Mucosa of stomach (tissue), 1 donor: ENCODE measurements around the gene PLCL2.

Experiments
- H3K27me3 ChIP-seq: one replicate; pipeline ENCODE4 v1.7.0; 2013; ENCODE audit warnings: mild to moderate bottlenecking, low read length; ENCODE audit not compliant: control insufficient read depth, insufficient read depth
- H3K36me3 ChIP-seq: one replicate; pipeline ENCODE4 v1.7.0; 2013; ENCODE audit warnings: low read length; ENCODE audit not compliant: control insufficient read depth, insufficient read depth
- H3K4me1 ChIP-seq: one replicate; pipeline ENCODE4 v1.7.0; 2013; ENCODE audit warnings: mild to moderate bottlenecking, low read length; ENCODE audit not compliant: control insufficient read depth, insufficient read depth
- H3K4me3 ChIP-seq: one replicate; pipeline ENCODE4 v1.7.0; 2013; ENCODE audit warnings: low read length
- H3K9ac ChIP-seq: one replicate; pipeline ENCODE4 v1.7.0; 2013; ENCODE audit warnings: mild to moderate bottlenecking, low read length, moderate library complexity
- H3K9me3 ChIP-seq: one replicate; pipeline ENCODE4 v1.7.0; 2013; ENCODE audit warnings: mild to moderate bottlenecking, low read length, moderate library complexity; ENCODE audit not compliant: control insufficient read depth
- donor health status: Pancreatic carcinoma.

Gene PLCL2

GRCh38 chr3:16898595-16899395, 14.0 kb downstream of the PLCL2 start:
- Histone ChIP-seq H3K4me3 (no peak overlapping the region), H3K4me1 (peaks cover 46% of the 10 kb centered on the region), H3K27me3 (no peaks in the 10 kb centered on the region)

GRCh38 chr3:16899919-16900318, 15.2 kb downstream of the PLCL2 start:
- Histone ChIP-seq H3K4me1 (peaks cover 46% of the 10 kb centered on the region), H3K9ac (no peak overlapping the region), H3K4me3 (no peak overlapping the region)

More at GRCh38 chr3:16898595-16899395, 14.0 kb downstream of the PLCL2 start:
- H3K9me3 ChIP-seq = no peaks in the 10 kb centered on the region
- H3K36me3 ChIP-seq = no peaks in the 10 kb centered on the region
- no peak overlapping the region for H3K9ac ChIP-seq

GRCh38 chr3:16900779-16901440, 16.2 kb downstream of the PLCL2 start:
- Histone ChIP-seq H3K36me3 (no peaks in the 10 kb centered on the region), H3K9ac (no peak overlapping the region), H3K9me3 (no peaks in the 10 kb centered on the region), H3K4me1 (peaks cover 46% of the 10 kb centered on the region), H3K4me3 (no peak overlapping the region), H3K27me3 (no peaks in the 10 kb centered on the region)

More at GRCh38 chr3:16899919-16900318, 15.2 kb downstream of the PLCL2 start:
- Histone ChIP-seq H3K36me3 (no peaks in the 10 kb centered on the region), H3K9me3 (no peaks in the 10 kb centered on the region), H3K27me3 (no peaks in the 10 kb centered on the region)

- no peak overlapping the region for H3K4me3 ChIP-seq
- H3K4me1 ChIP-seq = peaks cover 30% of the 10 kb centered on the region
- no peaks in the 10 kb centered on the region for H3K27me3 ChIP-seq
- no peak overlapping the region for H3K9ac ChIP-seq
- no peaks in the 10 kb centered on the region for H3K9me3 ChIP-seq
- no peaks in the 10 kb centered on the region for H3K36me3 ChIP-seq
Observed at GRCh38 chr3:16904423-16905417, 20.0 kb downstream of the PLCL2 start.

GRCh38 chr3:16905704-16906103, 20.9 kb downstream of the PLCL2 start:
- Histone ChIP-seq H3K4me1 (peaks cover 28% of the 10 kb centered on the region), H3K36me3 (no peaks in the 10 kb centered on the region), H3K27me3 (no peaks in the 10 kb centered on the region), H3K9me3 (no peaks in the 10 kb centered on the region), H3K9ac (no peak overlapping the region), H3K4me3 (no peak overlapping the region)

- H3K4me3 ChIP-seq = no peak overlapping the region
- H3K27me3 ChIP-seq = no peaks in the 10 kb centered on the region
- no peaks in the 10 kb centered on the region for H3K9me3 ChIP-seq
- peaks cover 20% of the 10 kb centered on the region for H3K4me1 ChIP-seq
- H3K9ac ChIP-seq = no peak overlapping the region
- no peaks in the 10 kb centered on the region for H3K36me3 ChIP-seq
Observed at GRCh38 chr3:16906682-16907081, 21.9 kb downstream of the PLCL2 start.

GRCh38 chr3:16907243-16907642, 22.5 kb downstream of the PLCL2 start:
- Histone ChIP-seq H3K9ac (no peak overlapping the region), H3K4me3 (no peak overlapping the region)

GRCh38 chr3:16908016-16908807, 23.5 kb downstream of the PLCL2 start:
- H3K4me1 ChIP-seq = peaks cover 20% of the 10 kb centered on the region
- H3K4me3 ChIP-seq = no peak overlapping the region

More at GRCh38 chr3:16907243-16907642, 22.5 kb downstream of the PLCL2 start:
- Histone ChIP-seq H3K36me3 (no peaks in the 10 kb centered on the region), H3K9me3 (no peaks in the 10 kb centered on the region), H3K27me3 (no peaks in the 10 kb centered on the region), H3K4me1 (peaks cover 20% of the 10 kb centered on the region)

GRCh38 chr3:16908896-16909295, 24.1 kb downstream of the PLCL2 start:
- Histone ChIP-seq H3K9ac (no peak overlapping the region), H3K9me3 (no peaks in the 10 kb centered on the region), H3K4me3 (no peak overlapping the region), H3K4me1 (peaks cover 20% of the 10 kb centered on the region), H3K36me3 (no peaks in the 10 kb centered on the region), H3K27me3 (no peaks in the 10 kb centered on the region)

More at GRCh38 chr3:16908016-16908807, 23.5 kb downstream of the PLCL2 start:
- H3K9ac ChIP-seq = no peak overlapping the region
- H3K9me3 ChIP-seq = no peaks in the 10 kb centered on the region
- H3K27me3 ChIP-seq = no peaks in the 10 kb centered on the region
- no peaks in the 10 kb centered on the region for H3K36me3 ChIP-seq

- Histone ChIP-seq H3K4me3 (no peak overlapping the region), H3K9ac (no peak overlapping the region), H3K36me3 (no peaks in the 10 kb centered on the region), H3K9me3 (no peaks in the 10 kb centered on the region), H3K4me1 (peaks cover 20% of the 10 kb centered on the region), H3K27me3 (no peaks in the 10 kb centered on the region)
Observed at GRCh38 chr3:16909802-16910201, 25.0 kb downstream of the PLCL2 start.

GRCh38 chr3:16910207-16910606, 25.5 kb downstream of the PLCL2 start:
- no peaks in the 10 kb centered on the region for H3K9me3 ChIP-seq
- H3K4me3 ChIP-seq = no peak overlapping the region
- no peaks in the 10 kb centered on the region for H3K27me3 ChIP-seq
- no peak overlapping the region for H3K9ac ChIP-seq
- H3K36me3 ChIP-seq = no peaks in the 10 kb centered on the region
- H3K4me1 ChIP-seq = peaks cover 20% of the 10 kb centered on the region
